Activated CD8-positive, alpha-beta T cell treated with anti-CD3 and anti-CD28 coated beads, Interleukin-2, amount 10 ng/mL, durations not matched to agents 7 days and 5 days (primary cell): ENCODE data around the gene NECAP2. TPM values are rescaled to one million over a fixed set of nuclear protein-coding genes. Genes with fewer than 3 reads are reported as not detected.

Experiments
- ATAC-seq: fragments of 150-1000 bp; cut with Tn5 transposase; one replicate; pipeline ENCODE4 v1.10.0; 2021; ENCODE audit warnings: moderate library complexity
- CTCF ChIA-PET: fragments of 350-600 bp; sonication (Branson Sonifier 250); formaldehyde crosslinking; loops from one replicate; lab custom pipeline; 2021; ENCODE audit warnings: antibody characterized with exemption; lab: Charles Lee
- POLR2A ChIA-PET: fragments of 350-600 bp; sonication (Branson Sonifier 250); formaldehyde crosslinking; loops from one replicate; lab custom pipeline; 2021; ENCODE audit warnings: antibody characterized with exemption; lab: Charles Lee
- DNase-seq: peaks from one replicate; pipeline ENCODE4 v3.0.0-alpha.2; 2020
- H3K27ac Mint-ChIP-seq: one replicate; pipeline ENCODE4 v1.8.0; 2021; ENCODE audit warnings: mild to moderate bottlenecking, mixed read lengths
- H3K27me3 Mint-ChIP-seq: one replicate; pipeline ENCODE4 v1.8.0; 2021; ENCODE audit warnings: low read depth, mixed read lengths
- H3K36me3 Mint-ChIP-seq: one replicate; pipeline ENCODE4 v1.8.0; 2021; ENCODE audit warnings: low read depth, mixed read lengths
- H3K4me1 Mint-ChIP-seq: one replicate; pipeline ENCODE4 v1.8.0; 2021; ENCODE audit warnings: low read depth, mixed read lengths
- H3K4me3 Mint-ChIP-seq: one replicate; pipeline ENCODE4 v1.8.0; 2021; ENCODE audit warnings: mild to moderate bottlenecking, mixed read lengths
- H3K9me3 Mint-ChIP-seq: one replicate; pipeline ENCODE4 v1.8.0; 2022; ENCODE audit warnings: mixed read lengths; ENCODE audit not compliant: insufficient read depth
- total RNA-seq, 2 experiments: library from RNA; stranded (reverse); gene quantifications; one replicate each; pipeline ENCODE4 v1.2.3, GENCODE V29; 2021

NECAP2 gene
- total RNA-seq, 2 experiments from 2014 or later, result 93.8 to 94.3 TPM

GRCh38 chr1:16406868-16407267 is 33.7 kb upstream of the NECAP2 start:
- CTCF ChIA-PET, result no interaction called here
- Mint-ChIP-seq H3K27ac (no peak overlapping the region), H3K4me1 (no peaks in the 10 kb centered on the region), H3K4me3 (no peak overlapping the region), H3K9me3 (no peaks in the 10 kb centered on the region), H3K36me3 (no peaks in the 10 kb centered on the region), H3K27me3 (peaks cover 2% of the 10 kb centered on the region)
- POLR2A ChIA-PET, result no interaction called here
- no peak for ATAC-seq
- no peak for DNase-seq

GRCh38 chr1:16409536-16410152 is 30.9 kb upstream of the NECAP2 start:
- ChIA-PET CTCF (interaction anchor here (0.8 kb wide), 1 partner anchor 10 kb away, joined by 3 read pairs; no protein-coding TSS in a partner anchor), POLR2A (interaction anchor here (0.6 to 2.0 kb wide), 3 partner anchors 11 to 55 kb away, joined by 3 to 5 read pairs (median 4); no protein-coding TSS in a partner anchor)
- ATAC-seq (no peak), DNase-seq (no peak)
- H3K36me3 Mint-ChIP-seq, result no peaks in the 10 kb centered on the region
- no peaks in the 10 kb centered on the region for H3K9me3 Mint-ChIP-seq
- no peaks in the 10 kb centered on the region for H3K4me1 Mint-ChIP-seq
- no peak overlapping the region for H3K4me3 Mint-ChIP-seq
- no peak overlapping the region for H3K27ac Mint-ChIP-seq
- peaks cover 7% of the 10 kb centered on the region for H3K27me3 Mint-ChIP-seq

GRCh38 chr1:16410803-16411202 is 29.7 kb upstream of the NECAP2 start:
- Mint-ChIP-seq H3K4me1 (no peaks in the 10 kb centered on the region), H3K27me3 (peaks cover 7% of the 10 kb centered on the region), H3K36me3 (no peaks in the 10 kb centered on the region), H3K9me3 (no peaks in the 10 kb centered on the region), H3K4me3 (no peak overlapping the region), H3K27ac (no peak overlapping the region)
- no peak for ATAC-seq
- DNase-seq, result no peak
- CTCF ChIA-PET, result no interaction called here
- POLR2A ChIA-PET, result no interaction called here

GRCh38 chr1:16413191-16413590 is 27.3 kb upstream of the NECAP2 start:
- H3K4me3 Mint-ChIP-seq, result no peak overlapping the region
- ChIA-PET CTCF (no interaction called here), POLR2A (no interaction called here)
- peaks cover 7% of the 10 kb centered on the region for H3K27me3 Mint-ChIP-seq
- H3K27ac Mint-ChIP-seq, result no peak overlapping the region
- ATAC-seq, result no peak
- no peak for DNase-seq
- H3K36me3 Mint-ChIP-seq, result no peaks in the 10 kb centered on the region
- H3K4me1 Mint-ChIP-seq, result peaks cover 4% of the 10 kb centered on the region
- no peaks in the 10 kb centered on the region for H3K9me3 Mint-ChIP-seq

GRCh38 chr1:16418823-16419425 is 21.6 kb upstream of the NECAP2 start:
- peaks cover 39% of the 10 kb centered on the region for H3K4me1 Mint-ChIP-seq
- ATAC-seq (no peak), DNase-seq (no peak)
- ChIA-PET CTCF (interaction anchor here (1.0 kb wide), 1 partner anchor 9 kb away, joined by 3 read pairs; no protein-coding TSS in a partner anchor), POLR2A (interaction anchor here (0.9 to 3.2 kb wide), 2 partner anchors 14 to 21 kb away, joined by 3 to 27 read pairs; partner anchors contain the start of gene NECAP2)
- peaks cover 4% of the 10 kb centered on the region for H3K36me3 Mint-ChIP-seq
- no peaks in the 10 kb centered on the region for H3K27me3 Mint-ChIP-seq
- no peak overlapping the region for H3K4me3 Mint-ChIP-seq
- H3K27ac Mint-ChIP-seq, result peak overlapping the region; percentile 74
- H3K9me3 Mint-ChIP-seq, result peaks cover 4% of the 10 kb centered on the region

GRCh38 chr1:16420424-16421118 is 20.0 kb upstream of the NECAP2 start:
- Mint-ChIP-seq H3K27ac (peak overlapping the region; percentile 97), H3K27me3 (no peaks in the 10 kb centered on the region), H3K4me3 (peak overlapping the region; percentile 63), H3K36me3 (peaks cover 4% of the 10 kb centered on the region), H3K9me3 (peaks cover 4% of the 10 kb centered on the region), H3K4me1 (peaks cover 39% of the 10 kb centered on the region)
- CTCF ChIA-PET, result interaction anchor here (0.7 to 2.0 kb wide), 5 partner anchors 20 to 51 kb away, joined by 3 to 32 read pairs (median 4); partner anchors contain the start of gene NECAP2
- ATAC-seq (peak; percentile 96), DNase-seq (peak; percentile 80)
- POLR2A ChIA-PET, result interaction anchor here (0.7 to 3.2 kb wide), 11 partner anchors 11 to 484 kb away, joined by 3 to 27 read pairs (median 4); partner anchors contain the start of genes NECAP2 and SZRD1

- Mint-ChIP-seq H3K36me3 (peaks cover 4% of the 10 kb centered on the region), H3K27ac (peak overlapping the region; percentile 97), H3K9me3 (peaks cover 4% of the 10 kb centered on the region), H3K27me3 (no peaks in the 10 kb centered on the region), H3K4me1 (peaks cover 39% of the 10 kb centered on the region), H3K4me3 (peak overlapping the region; percentile 63)
- DNase-seq, result peak; percentile 42
- ChIA-PET POLR2A (interaction anchor here (0.7 to 3.2 kb wide), 10 partner anchors 12 to 483 kb away, joined by 3 to 27 read pairs (median 4); partner anchors contain the start of genes NECAP2 and SZRD1), CTCF (interaction anchor here (0.7 to 2.0 kb wide), 5 partner anchors 19 to 52 kb away, joined by 3 to 32 read pairs (median 4); partner anchors contain the start of gene NECAP2)
- peak; percentile 35 for ATAC-seq
These were observed 19.3 kb upstream of the NECAP2 start for GRCh38 chr1:16421201-16421600.

GRCh38 chr1:16422041-16422440 is 18.5 kb upstream of the NECAP2 start:
- ChIA-PET CTCF (interaction anchor here (0.9 kb wide), 1 partner anchor 8 kb away, joined by 3 read pairs; no protein-coding TSS in a partner anchor), POLR2A (interaction anchor here (1.0 to 3.2 kb wide), 2 partner anchors 18 to 54 kb away, joined by 5 to 27 read pairs; partner anchors contain the start of gene NECAP2)
- no peak for ATAC-seq
- peaks cover 4% of the 10 kb centered on the region for H3K9me3 Mint-ChIP-seq
- peaks cover 39% of the 10 kb centered on the region for H3K4me1 Mint-ChIP-seq
- DNase-seq, result no peak
- peak overlapping the region; percentile 97 for H3K27ac Mint-ChIP-seq
- H3K27me3 Mint-ChIP-seq, result no peaks in the 10 kb centered on the region
- H3K36me3 Mint-ChIP-seq, result peaks cover 4% of the 10 kb centered on the region
- H3K4me3 Mint-ChIP-seq, result no peak overlapping the region

GRCh38 chr1:16425125-16426025 is 15.1 kb upstream of the NECAP2 start:
- Mint-ChIP-seq H3K27me3 (no peaks in the 10 kb centered on the region), H3K4me1 (peaks cover 18% of the 10 kb centered on the region), H3K9me3 (no peaks in the 10 kb centered on the region), H3K27ac (no peak overlapping the region), H3K4me3 (no peak overlapping the region), H3K36me3 (no peaks in the 10 kb centered on the region)
- ChIA-PET CTCF (interaction anchor here (1.2 to 4.8 kb wide), 2 partner anchors 15 to 38 kb away, joined by 3 to 37 read pairs; partner anchors contain the start of gene NECAP2), POLR2A (interaction anchor here (0.7 to 1.6 kb wide), 2 partner anchors 15 to 51 kb away, joined by 3 to 6 read pairs; partner anchors contain the start of gene NECAP2)
- ATAC-seq (no peak), DNase-seq (no peak)

- ATAC-seq, result no peak
- Mint-ChIP-seq H3K4me1 (peaks cover 6% of the 10 kb centered on the region), H3K27ac (no peak overlapping the region), H3K36me3 (no peaks in the 10 kb centered on the region), H3K4me3 (no peak overlapping the region), H3K27me3 (peaks cover 9% of the 10 kb centered on the region), H3K9me3 (no peaks in the 10 kb centered on the region)
- CTCF ChIA-PET, result interaction anchor here (0.6 to 1.6 kb wide), 2 partner anchors 8 to 10 kb away, joined by 3 to 6 read pairs; partner anchors contain the start of gene NECAP2
- POLR2A ChIA-PET, result no interaction called here
- DNase-seq, result no peak
These were observed 9.9 kb upstream of the NECAP2 start for GRCh38 chr1:16430606-16431005.
